HG02973 (cell line): Measurements from ENCODE around the gene PRPSAP2.
A peak's percentile ranks its signal among the peaks of the same experiment; 100 is the strongest.
"Not testable (repeated sequence)": the region's sequence is repeated elsewhere in the genome, so short reads cannot be mapped to it uniquely, and the experiment has no call there.

Experiments
- ATAC-seq: cut with Tn5 transposase; IDR thresholded peaks from one replicate; pipeline ENCODE4 v1.9.1; 2021; ENCODE audit warnings: moderate library complexity; ENCODE audit not compliant: unreplicated experiment

Gene PRPSAP2

GRCh38 chr17:18857864-18858566 is at the start of gene PRPSAP2:
PRPSAP2 (plus strand) TSS chr17:18858131; CDS start chr17:18865834, 7,703 bp downstream.
- no peak for ATAC-seq

- not testable (repeated sequence) for ATAC-seq
These were observed 42.0 kb upstream of the PRPSAP2 start for GRCh38 chr17:18815924-18816323.

GRCh38 chr17:18816489-18817371 is 41.2 kb upstream of the PRPSAP2 start:
- ATAC-seq, result not testable (repeated sequence)

GRCh38 chr17:18821430-18821829 is 36.5 kb upstream of the PRPSAP2 start:
- ATAC-seq, result not testable (repeated sequence)

- ATAC-seq, result not testable (repeated sequence)
These were observed 30.3 kb upstream of the PRPSAP2 start for GRCh38 chr17:18827613-18828012.

- ATAC-seq, result no peak
These were observed 9.4 kb upstream of the PRPSAP2 start for GRCh38 chr17:18848501-18848900.

- ATAC-seq, result no peak
These were observed 7.3 kb upstream of the PRPSAP2 start for GRCh38 chr17:18850679-18851078.

GRCh38 chr17:18851201-18851600 is 6.7 kb upstream of the PRPSAP2 start:
- no peak for ATAC-seq

- ATAC-seq, result no peak
These were observed 3.0 kb upstream of the PRPSAP2 start for GRCh38 chr17:18854956-18855355.

GRCh38 chr17:18855831-18856569 is 1.9 kb upstream of the PRPSAP2 start:
- peak; percentile 60 for ATAC-seq

GRCh38 chr17:18856570-18856915 is 1.4 kb upstream of the PRPSAP2 start:
- ATAC-seq, result no peak

GRCh38 chr17:18858567-18859245 is 775 bp downstream of the PRPSAP2 start:
- ATAC-seq, result no peak

- ATAC-seq, result no peak
These were observed 1.3 kb downstream of the PRPSAP2 start for GRCh38 chr17:18859256-18859655.

GRCh38 chr17:18860161-18860972 is 2.4 kb downstream of the PRPSAP2 start:
- peak; percentile 32 for ATAC-seq

- ATAC-seq, result no peak
These were observed 4.1 kb downstream of the PRPSAP2 start for GRCh38 chr17:18862011-18862410.

- ATAC-seq, result not testable (repeated sequence)
These were observed 7.1 kb downstream of the PRPSAP2 start for GRCh38 chr17:18864996-18865395.

- no peak for ATAC-seq
These were observed 9.2 kb downstream of the PRPSAP2 start for GRCh38 chr17:18866866-18867813.

- ATAC-seq, result no peak
These were observed 19.2 kb downstream of the PRPSAP2 start for GRCh38 chr17:18877104-18877645.
